ENCODE measurements around the gene OR7G1. TPM values are rescaled to one million over a fixed set of nuclear protein-coding genes. Genes with fewer than 3 reads are reported as not detected.

The OR7G1 gene
- total and polyA plus RNA-seq, 2 experiments from 2014 or later: not detected

GRCh38 chr19:9070066-9070465, 45.5 kb downstream of the OR7G1 start:
- Histone ChIP-seq H3K4me3 (no peak overlapping the region), H3K27ac (no peak overlapping the region), H3K27me3 (no peaks in the 10 kb centered on the region), H3K9me3 (ENCODE audit: low read depth) (no peaks in the 10 kb centered on the region), H3K4me1 (ENCODE audit: low read depth) (no peaks in the 10 kb centered on the region), H3K36me3 (no peaks in the 10 kb centered on the region)
- TF ChIP-seq CTCF (IDR thresholded peaks at IDR 0.05; ENCODE audit: low read depth, low read length): no peak
- no peak for DNase-seq (ENCODE audit: low read depth in 1 of 2, low spot score in 1 of 2)

- H3K4me3 ChIP-seq: no peak overlapping the region
Observed at GRCh38 chr19:9065457-9066014, 50.0 kb downstream of the OR7G1 start.

More at GRCh38 chr19:9065457-9066014, 50.0 kb downstream of the OR7G1 start:
- no peak for DNase-seq (ENCODE audit: low read depth in 1 of 2, low spot score in 1 of 2)
- H3K27ac ChIP-seq: no peak overlapping the region
- H3K9me3 ChIP-seq (ENCODE audit: low read depth): no peaks in the 10 kb centered on the region
- H3K27me3 ChIP-seq: no peaks in the 10 kb centered on the region
- H3K4me1 ChIP-seq (ENCODE audit: low read depth): no peaks in the 10 kb centered on the region
- no peak for TF ChIP-seq CTCF (IDR thresholded peaks at IDR 0.05; ENCODE audit: low read depth, low read length)
- H3K36me3 ChIP-seq: no peaks in the 10 kb centered on the region

Other genes starting within 250 kb of the OR7G1 start
- not detected in 2 replicates for gene MUC16, start 105.4 kb downstream of the OR7G1 start, total RNA-seq
- gene MUC16, start 105.4 kb downstream of the OR7G1 start, polyA plus RNA-seq: not detected in 2 replicates
- not detected in 2 replicates for gene OR1M1, start 28.7 kb downstream of the OR7G1 start, total RNA-seq
- not detected in 2 replicates for gene OR1M1, start 28.7 kb downstream of the OR7G1 start, polyA plus RNA-seq
- gene OR7G2, start 8.3 kb downstream of the OR7G1 start, total RNA-seq: not detected in 2 replicates
- gene OR7G2, start 8.3 kb downstream of the OR7G1 start, polyA plus RNA-seq: not detected in 2 replicates
- not detected in 2 replicates for gene OR7G3, start 11.2 kb upstream of the OR7G1 start, total RNA-seq
- gene OR7G3, start 11.2 kb upstream of the OR7G1 start, polyA plus RNA-seq: not detected in 2 replicates
- gene ZNF317, start 24.6 kb upstream of the OR7G1 start, total RNA-seq: 15.0 and 23.3 TPM in 2 replicates
- gene ZNF317, start 24.6 kb upstream of the OR7G1 start, polyA plus RNA-seq: 14.1 and 20.7 TPM in 2 replicates
- gene OR7D2, start 63.2 kb upstream of the OR7G1 start, total RNA-seq: 0.04 and 0.15 TPM in 2 replicates
- gene OR7D2, start 63.2 kb upstream of the OR7G1 start, polyA plus RNA-seq: 1.6 TPM in 1 of 2 replicates, not detected in the other
- not detected in 2 replicates for gene OR7D4, start 103.8 kb upstream of the OR7G1 start, total RNA-seq
- gene OR7D4, start 103.8 kb upstream of the OR7G1 start, polyA plus RNA-seq: not detected in 2 replicates
- not detected in 2 replicates for gene OR7E24, start 135.2 kb upstream of the OR7G1 start, total RNA-seq
- not detected in 2 replicates for gene OR7E24, start 135.2 kb upstream of the OR7G1 start, polyA plus RNA-seq
- 17.1 and 20.9 TPM in 2 replicates for gene ZNF699, start 194.1 kb upstream of the OR7G1 start, total RNA-seq
- 3.2 and 5.5 TPM in 2 replicates for gene ZNF699, start 194.1 kb upstream of the OR7G1 start, polyA plus RNA-seq
- gene ZNF559, start 208.4 kb upstream of the OR7G1 start, total RNA-seq: 3.1 and 3.4 TPM in 2 replicates
- gene ZNF559, start 208.4 kb upstream of the OR7G1 start, polyA plus RNA-seq: 5.1 and 7.4 TPM in 2 replicates
- 2.9 and 3.9 TPM in 2 replicates for gene ZNF177, start 247.2 kb upstream of the OR7G1 start, total RNA-seq
- gene ZNF177, start 247.2 kb upstream of the OR7G1 start, polyA plus RNA-seq: 3.6 and 3.7 TPM in 2 replicates